GM23338 (cell line): ENCODE results near the gene ATP2B1. TPM values are rescaled to one million over a fixed set of nuclear protein-coding genes. Genes with fewer than 3 reads are reported as not detected.

Source experiments
- ATAC-seq: fragments of 200-7000 bp; cut with Tn5 transposase; 3 replicates; pipeline ENCODE4 v1.9.1; 2020
- DNase-seq: peaks from one replicate; pipeline ENCODE4 v3.0.0-alpha.2; 2015; ENCODE audit warnings: low spot score
- H2AFZ ChIP-seq: fragments of 200-600 bp; sonication (generic); 2 replicates; pipeline ENCODE4 v1.8.0; 2016; ENCODE audit warnings: antibody characterized with exemption, mild to moderate bottlenecking, moderate library complexity
- H3F3A ChIP-seq: fragments of 200-600 bp; sonication (generic); replicated peaks from 2 replicates; pipeline ENCODE4 v1.8.0; 2017; ENCODE audit warnings: antibody characterized with exemption, mixed run types, low read depth
- H3K27ac ChIP-seq: fragments of 200-600 bp; sonication (generic); 2 replicates; pipeline ENCODE4 v1.6.1; 2016; ENCODE audit warnings: low read depth
- H3K27me3 ChIP-seq: fragments of 200-600 bp; sonication (generic); 2 replicates; pipeline ENCODE4 v1.8.0; 2016; ENCODE audit warnings: mild to moderate bottlenecking, mixed run types, moderate library complexity; ENCODE audit not compliant: insufficient read depth
- H3K36me3 ChIP-seq: fragments of 200-600 bp; sonication (generic); 2 replicates; pipeline ENCODE4 v1.8.0; 2016; ENCODE audit warnings: mild to moderate bottlenecking; ENCODE audit not compliant: insufficient read depth
- H3K4me1 ChIP-seq: fragments of 200-600 bp; sonication (generic); 2 replicates; pipeline ENCODE4 v1.8.0; 2016; ENCODE audit warnings: mild to moderate bottlenecking, moderate library complexity; ENCODE audit not compliant: insufficient read depth
- H3K4me2 ChIP-seq: fragments of 200-600 bp; sonication (generic); 2 replicates; pipeline ENCODE4 v1.7.1; 2017; ENCODE audit warnings: mixed run types
- H3K4me3 ChIP-seq: fragments of 200-600 bp; sonication (generic); 2 replicates; pipeline ENCODE4 v1.6.1; 2016; ENCODE audit warnings: mixed run types
- H3K79me2 ChIP-seq: fragments of 200-600 bp; sonication (generic); replicated peaks from 2 replicates; pipeline ENCODE4 v1.8.0; 2017; ENCODE audit warnings: mild to moderate bottlenecking; ENCODE audit not compliant: insufficient read depth
- H3K9me2 ChIP-seq: fragments of 200-600 bp; sonication (generic); 2 replicates; pipeline ENCODE4 v1.8.0; 2017; ENCODE audit not compliant: insufficient read depth
- H4K20me1 ChIP-seq: fragments of 200-600 bp; sonication (generic); replicated peaks from 2 replicates; pipeline ENCODE4 v1.8.0; 2017; ENCODE audit warnings: mild to moderate bottlenecking; ENCODE audit not compliant: insufficient read depth
- H3K27ac Mint-ChIP-seq: 2 replicates; pipeline ENCODE4 v1.8.0; 2020; ENCODE audit warnings: inconsistent platforms, mild to moderate bottlenecking, moderate library complexity, mixed read lengths
- H3K27me3 Mint-ChIP-seq: 3 replicates; pipeline ENCODE4 v1.8.0; 2022; ENCODE audit warnings: low read depth, mild to moderate bottlenecking, moderate library complexity, mixed read lengths, inconsistent platforms; ENCODE audit not compliant: insufficient read depth, poor library complexity
- H3K36me3 Mint-ChIP-seq: 3 replicates; pipeline ENCODE4 v1.8.0; 2021; ENCODE audit warnings: low read depth, mild to moderate bottlenecking, inconsistent platforms, moderate library complexity, mixed read lengths
- H3K4me1 Mint-ChIP-seq: 3 replicates; pipeline ENCODE4 v1.8.0; 2020; ENCODE audit warnings: mild to moderate bottlenecking, inconsistent platforms, mixed read lengths
- H3K4me3 Mint-ChIP-seq: 3 replicates; pipeline ENCODE4 v1.8.0; 2021; ENCODE audit warnings: moderate library complexity, mild to moderate bottlenecking, inconsistent platforms, mixed read lengths
- H3K9me3 Mint-ChIP-seq: 3 replicates; pipeline ENCODE4 v1.8.0; 2020; ENCODE audit warnings: moderate library complexity, mild to moderate bottlenecking, inconsistent platforms, mixed read lengths
- CREB1 ChIP-seq: fragments of 250-450 bp; sonication (Bioruptor Pico); IDR thresholded peaks from 2 replicates; pipeline ENCODE4 v1.5.0; 2020; ENCODE audit warnings: low read depth, mild to moderate bottlenecking, moderate library complexity
- EZH2 ChIP-seq: fragments of 200-600 bp; sonication (generic); IDR thresholded peaks from one replicate; pipeline ENCODE4 v1.8.0; 2017; ENCODE audit warnings: antibody characterized with exemption, mild to moderate bottlenecking, low read depth; ENCODE audit not compliant: unreplicated experiment
- EZH2phosphoT487 ChIP-seq: fragments of 200-600 bp; sonication (generic); IDR thresholded peaks from one replicate; pipeline ENCODE4 v1.8.1; 2018; ENCODE audit warnings: antibody characterized with exemption; ENCODE audit not compliant: unreplicated experiment
- JUNB ChIP-seq: IDR thresholded peaks from one replicate; pipeline ENCODE4 v1.6.1; 2016; ENCODE audit warnings: antibody characterized with exemption; ENCODE audit not compliant: unreplicated experiment
- NANOG ChIP-seq: IDR thresholded peaks from 2 replicates; pipeline ENCODE4 v1.6.1; 2016; ENCODE audit warnings: antibody characterized with exemption, borderline replicate concordance
- POLR2AphosphoS5 ChIP-seq: IDR thresholded peaks from 2 replicates; pipeline ENCODE4 v1.6.1; 2016; ENCODE audit warnings: antibody characterized with exemption, low read depth
- STAT1 ChIP-seq: IDR thresholded peaks from one replicate; pipeline ENCODE4 v1.6.1; 2016; ENCODE audit warnings: antibody characterized with exemption; ENCODE audit not compliant: unreplicated experiment
- ZNF114 ChIP-seq: fragments of 250-450 bp; sonication (Bioruptor Pico); IDR thresholded peaks from 2 replicates; pipeline ENCODE4 v1.5.0; 2020; ENCODE audit warnings: mild to moderate bottlenecking, moderate library complexity
- ZNF331 ChIP-seq: fragments of 250-450 bp; sonication (Bioruptor Pico); IDR thresholded peaks from 2 replicates; pipeline ENCODE4 v1.5.0; 2020; ENCODE audit warnings: low read depth, mild to moderate bottlenecking, moderate library complexity
- polyA plus RNA-seq: library from polyadenylated mRNA; unstranded; fragments of >200 nt; fragmentation: Nextera tagmentation; extraction: Ambion mirVana; gene quantifications from 2 replicates; pipeline ENCODE4 v1.2.1, GENCODE V29; 2016
- total RNA-seq: library from RNA; depleted of rRNA; stranded (reverse); fragments of >200 nt; shearing (Covaris generic); gene quantifications from 2 replicates; pipeline ENCODE4 v1.2.3, GENCODE V29; 2014
- TF ChIP-seq, protein P1 (sequence below): IDR thresholded peaks from 2 replicates; pipeline ENCODE4 v1.6.1; 2016; ENCODE audit warnings: antibody characterized with exemption
- TF ChIP-seq, protein P2 (sequence below): fragments of 250-450 bp; sonication (Bioruptor Pico); IDR thresholded peaks from 2 replicates; pipeline ENCODE4 v1.5.0; 2020; ENCODE audit warnings: mild to moderate bottlenecking, moderate library complexity
- TF ChIP-seq, protein P3 (sequence below), 2 experiments: fragments of 200-600 bp in 1 of 2; sonication (generic) in 1 of 2; conservative IDR thresholded peaks; 2 replicates each; pipeline versions ENCODE4 v1.5.1 to v1.6.1; 2016 to 2017; ENCODE audit warnings: antibody characterized with exemption in 2 of 2, low read depth in 2 of 2, mild to moderate bottlenecking in 2 of 2, moderate library complexity in 1 of 2
- TF ChIP-seq, protein P4 (sequence below): IDR thresholded peaks from one replicate; pipeline ENCODE4 v1.6.1; 2018; ENCODE audit warnings: antibody characterized with exemption; ENCODE audit not compliant: unreplicated experiment

Gene ATP2B1
- total and polyA plus RNA-seq, 2 experiments from 2014 or later: 39.3 to 42.3 TPM

DNA sequence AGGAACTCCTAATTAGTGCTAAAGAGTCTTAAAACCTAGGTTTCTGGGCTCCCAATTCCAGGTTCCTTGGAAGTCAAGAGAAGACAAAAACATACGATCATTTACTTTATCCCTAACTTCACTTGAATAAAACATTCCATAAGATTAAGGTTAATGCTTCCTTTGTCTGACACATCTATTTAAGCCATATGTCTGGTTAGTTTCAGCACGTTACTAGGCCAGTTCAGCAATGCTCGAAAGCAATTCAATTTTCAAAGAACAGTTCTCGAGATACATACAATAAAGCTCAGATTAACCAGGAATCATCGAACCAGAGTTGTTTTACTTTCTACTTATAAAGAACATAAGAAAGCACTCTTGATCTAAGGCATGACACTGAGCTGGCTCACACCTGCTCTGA lies 114.8 kb downstream of the ATP2B1 start:
- ATAC-seq: no peak
- no peak overlapping the region for H3K4me3 ChIP-seq
- no peak overlapping the region for H2AFZ ChIP-seq
- no peaks in the 10 kb centered on the region for H4K20me1 ChIP-seq
- Mint-ChIP-seq H3K4me3 (no peak overlapping the region), H3K36me3 (no peaks in the 10 kb centered on the region), H3K4me1 (peaks cover 23% of the 10 kb centered on the region), H3K9me3 (no peaks in the 10 kb centered on the region), H3K27me3 (no peaks in the 10 kb centered on the region), H3K27ac (no peak overlapping the region)
- no peaks in the 10 kb centered on the region for H3K27me3 ChIP-seq
- no peaks in the 10 kb centered on the region for H3K36me3 ChIP-seq
- H3K9me2 ChIP-seq: no peaks in the 10 kb centered on the region
- no peak overlapping the region for H3K27ac ChIP-seq
- no peak for DNase-seq
- peaks cover 16% of the 10 kb centered on the region; the same call in 1 of the 2 replicates for H3K4me1 ChIP-seq
- no peaks in the 10 kb centered on the region for H3K79me2 ChIP-seq
- no peaks in the 10 kb centered on the region for H3F3A ChIP-seq
- TF ChIP-seq, protein P1, sequence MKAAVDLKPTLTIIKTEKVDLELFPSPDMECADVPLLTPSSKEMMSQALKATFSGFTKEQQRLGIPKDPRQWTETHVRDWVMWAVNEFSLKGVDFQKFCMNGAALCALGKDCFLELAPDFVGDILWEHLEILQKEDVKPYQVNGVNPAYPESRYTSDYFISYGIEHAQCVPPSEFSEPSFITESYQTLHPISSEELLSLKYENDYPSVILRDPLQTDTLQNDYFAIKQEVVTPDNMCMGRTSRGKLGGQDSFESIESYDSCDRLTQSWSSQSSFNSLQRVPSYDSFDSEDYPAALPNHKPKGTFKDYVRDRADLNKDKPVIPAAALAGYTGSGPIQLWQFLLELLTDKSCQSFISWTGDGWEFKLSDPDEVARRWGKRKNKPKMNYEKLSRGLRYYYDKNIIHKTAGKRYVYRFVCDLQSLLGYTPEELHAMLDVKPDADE: no peak
- TF ChIP-seq CREB1 (CRISPR knock-in tag) (no peak), EZH2 (no peak), EZH2phosphoT487 (no peak), STAT1 (no peak), ZNF331 (CRISPR knock-in tag) (no peak), NANOG (no peak), JUNB (no peak), ZNF114 (no peak), POLR2AphosphoS5 (no peak)
- TF ChIP-seq, protein P2, sequence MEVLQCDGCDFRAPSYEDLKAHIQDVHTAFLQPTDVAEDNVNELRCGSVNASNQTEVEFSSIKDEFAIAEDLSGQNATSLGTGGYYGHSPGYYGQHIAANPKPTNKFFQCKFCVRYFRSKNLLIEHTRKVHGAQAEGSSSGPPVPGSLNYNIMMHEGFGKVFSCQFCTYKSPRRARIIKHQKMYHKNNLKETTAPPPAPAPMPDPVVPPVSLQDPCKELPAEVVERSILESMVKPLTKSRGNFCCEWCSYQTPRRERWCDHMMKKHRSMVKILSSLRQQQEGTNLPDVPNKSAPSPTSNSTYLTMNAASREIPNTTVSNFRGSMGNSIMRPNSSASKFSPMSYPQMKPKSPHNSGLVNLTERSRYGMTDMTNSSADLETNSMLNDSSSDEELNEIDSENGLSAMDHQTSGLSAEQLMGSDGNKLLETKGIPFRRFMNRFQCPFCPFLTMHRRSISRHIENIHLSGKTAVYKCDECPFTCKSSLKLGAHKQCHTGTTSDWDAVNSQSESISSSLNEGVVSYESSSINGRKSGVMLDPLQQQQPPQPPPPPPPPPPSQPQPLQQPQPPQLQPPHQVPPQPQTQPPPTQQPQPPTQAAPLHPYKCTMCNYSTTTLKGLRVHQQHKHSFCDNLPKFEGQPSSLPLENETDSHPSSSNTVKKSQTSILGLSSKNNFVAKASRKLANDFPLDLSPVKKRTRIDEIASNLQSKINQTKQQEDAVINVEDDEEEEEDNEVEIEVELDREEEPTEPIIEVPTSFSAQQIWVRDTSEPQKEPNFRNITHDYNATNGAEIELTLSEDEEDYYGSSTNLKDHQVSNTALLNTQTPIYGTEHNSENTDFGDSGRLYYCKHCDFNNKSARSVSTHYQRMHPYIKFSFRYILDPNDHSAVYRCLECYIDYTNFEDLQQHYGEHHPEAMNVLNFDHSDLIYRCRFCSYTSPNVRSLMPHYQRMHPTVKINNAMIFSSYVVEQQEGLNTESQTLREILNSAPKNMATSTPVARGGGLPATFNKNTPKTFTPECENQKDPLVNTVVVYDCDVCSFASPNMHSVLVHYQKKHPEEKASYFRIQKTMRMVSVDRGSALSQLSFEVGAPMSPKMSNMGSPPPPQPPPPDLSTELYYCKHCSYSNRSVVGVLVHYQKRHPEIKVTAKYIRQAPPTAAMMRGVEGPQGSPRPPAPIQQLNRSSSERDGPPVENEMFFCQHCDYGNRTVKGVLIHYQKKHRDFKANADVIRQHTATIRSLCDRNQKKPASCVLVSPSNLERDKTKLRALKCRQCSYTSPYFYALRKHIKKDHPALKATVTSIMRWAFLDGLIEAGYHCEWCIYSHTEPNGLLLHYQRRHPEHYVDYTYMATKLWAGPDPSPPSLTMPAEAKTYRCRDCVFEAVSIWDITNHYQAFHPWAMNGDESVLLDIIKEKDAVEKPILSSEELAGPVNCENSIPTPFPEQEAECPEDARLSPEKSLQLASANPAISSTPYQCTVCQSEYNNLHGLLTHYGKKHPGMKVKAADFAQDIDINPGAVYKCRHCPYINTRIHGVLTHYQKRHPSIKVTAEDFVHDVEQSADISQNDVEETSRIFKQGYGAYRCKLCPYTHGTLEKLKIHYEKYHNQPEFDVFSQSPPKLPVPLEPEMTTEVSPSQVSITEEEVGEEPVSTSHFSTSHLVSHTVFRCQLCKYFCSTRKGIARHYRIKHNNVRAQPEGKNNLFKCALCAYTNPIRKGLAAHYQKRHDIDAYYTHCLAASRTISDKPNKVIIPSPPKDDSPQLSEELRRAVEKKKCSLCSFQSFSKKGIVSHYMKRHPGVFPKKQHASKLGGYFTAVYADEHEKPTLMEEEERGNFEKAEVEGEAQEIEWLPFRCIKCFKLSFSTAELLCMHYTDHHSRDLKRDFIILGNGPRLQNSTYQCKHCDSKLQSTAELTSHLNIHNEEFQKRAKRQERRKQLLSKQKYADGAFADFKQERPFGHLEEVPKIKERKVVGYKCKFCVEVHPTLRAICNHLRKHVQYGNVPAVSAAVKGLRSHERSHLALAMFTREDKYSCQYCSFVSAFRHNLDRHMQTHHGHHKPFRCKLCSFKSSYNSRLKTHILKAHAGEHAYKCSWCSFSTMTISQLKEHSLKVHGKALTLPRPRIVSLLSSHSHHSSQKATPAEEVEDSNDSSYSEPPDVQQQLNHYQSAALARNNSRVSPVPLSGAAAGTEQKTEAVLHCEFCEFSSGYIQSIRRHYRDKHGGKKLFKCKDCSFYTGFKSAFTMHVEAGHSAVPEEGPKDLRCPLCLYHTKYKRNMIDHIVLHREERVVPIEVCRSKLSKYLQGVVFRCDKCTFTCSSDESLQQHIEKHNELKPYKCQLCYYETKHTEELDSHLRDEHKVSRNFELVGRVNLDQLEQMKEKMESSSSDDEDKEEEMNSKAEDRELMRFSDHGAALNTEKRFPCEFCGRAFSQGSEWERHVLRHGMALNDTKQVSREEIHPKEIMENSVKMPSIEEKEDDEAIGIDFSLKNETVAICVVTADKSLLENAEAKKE (CRISPR knock-in tag): no peak
- TF ChIP-seq, protein P3, sequence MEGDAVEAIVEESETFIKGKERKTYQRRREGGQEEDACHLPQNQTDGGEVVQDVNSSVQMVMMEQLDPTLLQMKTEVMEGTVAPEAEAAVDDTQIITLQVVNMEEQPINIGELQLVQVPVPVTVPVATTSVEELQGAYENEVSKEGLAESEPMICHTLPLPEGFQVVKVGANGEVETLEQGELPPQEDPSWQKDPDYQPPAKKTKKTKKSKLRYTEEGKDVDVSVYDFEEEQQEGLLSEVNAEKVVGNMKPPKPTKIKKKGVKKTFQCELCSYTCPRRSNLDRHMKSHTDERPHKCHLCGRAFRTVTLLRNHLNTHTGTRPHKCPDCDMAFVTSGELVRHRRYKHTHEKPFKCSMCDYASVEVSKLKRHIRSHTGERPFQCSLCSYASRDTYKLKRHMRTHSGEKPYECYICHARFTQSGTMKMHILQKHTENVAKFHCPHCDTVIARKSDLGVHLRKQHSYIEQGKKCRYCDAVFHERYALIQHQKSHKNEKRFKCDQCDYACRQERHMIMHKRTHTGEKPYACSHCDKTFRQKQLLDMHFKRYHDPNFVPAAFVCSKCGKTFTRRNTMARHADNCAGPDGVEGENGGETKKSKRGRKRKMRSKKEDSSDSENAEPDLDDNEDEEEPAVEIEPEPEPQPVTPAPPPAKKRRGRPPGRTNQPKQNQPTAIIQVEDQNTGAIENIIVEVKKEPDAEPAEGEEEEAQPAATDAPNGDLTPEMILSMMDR (conservative IDR thresholded peaks at IDR 0.05; ENCODE audit: low read depth in 2 of 2): no peak
- TF ChIP-seq, protein P4, sequence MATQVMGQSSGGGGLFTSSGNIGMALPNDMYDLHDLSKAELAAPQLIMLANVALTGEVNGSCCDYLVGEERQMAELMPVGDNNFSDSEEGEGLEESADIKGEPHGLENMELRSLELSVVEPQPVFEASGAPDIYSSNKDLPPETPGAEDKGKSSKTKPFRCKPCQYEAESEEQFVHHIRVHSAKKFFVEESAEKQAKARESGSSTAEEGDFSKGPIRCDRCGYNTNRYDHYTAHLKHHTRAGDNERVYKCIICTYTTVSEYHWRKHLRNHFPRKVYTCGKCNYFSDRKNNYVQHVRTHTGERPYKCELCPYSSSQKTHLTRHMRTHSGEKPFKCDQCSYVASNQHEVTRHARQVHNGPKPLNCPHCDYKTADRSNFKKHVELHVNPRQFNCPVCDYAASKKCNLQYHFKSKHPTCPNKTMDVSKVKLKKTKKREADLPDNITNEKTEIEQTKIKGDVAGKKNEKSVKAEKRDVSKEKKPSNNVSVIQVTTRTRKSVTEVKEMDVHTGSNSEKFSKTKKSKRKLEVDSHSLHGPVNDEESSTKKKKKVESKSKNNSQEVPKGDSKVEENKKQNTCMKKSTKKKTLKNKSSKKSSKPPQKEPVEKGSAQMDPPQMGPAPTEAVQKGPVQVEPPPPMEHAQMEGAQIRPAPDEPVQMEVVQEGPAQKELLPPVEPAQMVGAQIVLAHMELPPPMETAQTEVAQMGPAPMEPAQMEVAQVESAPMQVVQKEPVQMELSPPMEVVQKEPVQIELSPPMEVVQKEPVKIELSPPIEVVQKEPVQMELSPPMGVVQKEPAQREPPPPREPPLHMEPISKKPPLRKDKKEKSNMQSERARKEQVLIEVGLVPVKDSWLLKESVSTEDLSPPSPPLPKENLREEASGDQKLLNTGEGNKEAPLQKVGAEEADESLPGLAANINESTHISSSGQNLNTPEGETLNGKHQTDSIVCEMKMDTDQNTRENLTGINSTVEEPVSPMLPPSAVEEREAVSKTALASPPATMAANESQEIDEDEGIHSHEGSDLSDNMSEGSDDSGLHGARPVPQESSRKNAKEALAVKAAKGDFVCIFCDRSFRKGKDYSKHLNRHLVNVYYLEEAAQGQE: no peak
- no peak overlapping the region for H3K4me2 ChIP-seq
